NCI-H1436 (cell line): Measurements from ENCODE around the gene SSBP3.
"Not testable (repeated sequence)": the region's sequence is repeated elsewhere in the genome, so short reads cannot be mapped to it uniquely, and the experiment has no call there.

Experiments used
- DNase-seq: peaks from one replicate; lab custom pipeline; 2025; lab: John Stamatoyannopoulos, UW

The SSBP3 gene

GRCh38 chr1:54391450-54392209, 14.6 kb downstream of the SSBP3 start:
- DNase-seq = no peak

- DNase-seq = no peak
Observed at GRCh38 chr1:54390655-54391054, 15.5 kb downstream of the SSBP3 start.

- not testable (repeated sequence) for DNase-seq
Observed at GRCh38 chr1:54389608-54390007, 16.6 kb downstream of the SSBP3 start.

- no peak for DNase-seq
Observed at GRCh38 chr1:54387419-54387818, 18.8 kb downstream of the SSBP3 start.

- DNase-seq = no peak
Observed at GRCh38 chr1:54385727-54386022, 20.5 kb downstream of the SSBP3 start.

GRCh38 chr1:54384918-54385726, 21.1 kb downstream of the SSBP3 start:
- DNase-seq = no peak

- DNase-seq = no peak
Observed at GRCh38 chr1:54384471-54384870, 21.7 kb downstream of the SSBP3 start.

GRCh38 chr1:54381524-54381923, 24.7 kb downstream of the SSBP3 start:
- no peak for DNase-seq

GRCh38 chr1:54380290-54380882, 25.8 kb downstream of the SSBP3 start:
- no peak for DNase-seq

- DNase-seq = no peak
Observed at GRCh38 chr1:54379555-54380289, 26.5 kb downstream of the SSBP3 start.

GRCh38 chr1:54378874-54379554, 27.2 kb downstream of the SSBP3 start:
- DNase-seq = no peak

- DNase-seq = no peak
Observed at GRCh38 chr1:54378157-54378873, 27.9 kb downstream of the SSBP3 start.

- DNase-seq = no peak
Observed at GRCh38 chr1:54377040-54377691, 29.0 kb downstream of the SSBP3 start.

GRCh38 chr1:54376430-54377039, 29.7 kb downstream of the SSBP3 start:
- no peak for DNase-seq

GRCh38 chr1:54375712-54376429, 30.3 kb downstream of the SSBP3 start:
- DNase-seq = no peak

- DNase-seq = no peak
Observed at GRCh38 chr1:54375298-54375697, 30.9 kb downstream of the SSBP3 start.

- DNase-seq = no peak
Observed at GRCh38 chr1:54374766-54375165, 31.4 kb downstream of the SSBP3 start.

- DNase-seq = no peak
Observed at GRCh38 chr1:54372978-54373377, 33.2 kb downstream of the SSBP3 start.

GRCh38 chr1:54371942-54372275, 34.3 kb downstream of the SSBP3 start:
- DNase-seq = no peak
